22Rv1 (cell line): ENCODE data around the gene EVL.

Experiments used
- CTCF ChIP-seq: fragments of 450-650 bp; IDR thresholded peaks from 2 replicates; pipeline ENCODE4 v1.5.1; 2017; ENCODE audit warnings: mild to moderate bottlenecking
- ZFX ChIP-seq: fragments of 450-650 bp; IDR thresholded peaks from 2 replicates; pipeline ENCODE4 v1.6.1; 2017; ENCODE audit warnings: antibody characterized with exemption, borderline replicate concordance

GRCh38 chr14:100118396-100119011 lies 53.3 kb downstream of the EVL start:
- TF ChIP-seq CTCF (no peak), ZFX (no peak)
